ENCODE data around the gene ZDHHC11B.
A peak's percentile ranks its signal among the peaks of the same experiment; 100 is the strongest.
"Not testable (repeated sequence)": the region's sequence is repeated elsewhere in the genome, so short reads cannot be mapped to it uniquely, and the experiment has no call there.

Gene ZDHHC11B

GRCh38 chr5:763998-764781 lies 20.3 kb downstream of the ZDHHC11B start:
- peaks cover 3% of the 10 kb centered on the region for H3K27me3 Mint-ChIP-seq
- ATAC-seq (no peak), DNase-seq (peak in 1 of 2 donors; percentile 1)
- H3K4me1 Mint-ChIP-seq: peaks cover 3% of the 10 kb centered on the region
- no peaks in the 10 kb centered on the region for H3K9me3 Mint-ChIP-seq
- no peak overlapping the region for H3K4me3 Mint-ChIP-seq
- H3K27ac Mint-ChIP-seq: no peak overlapping the region

GRCh38 chr5:763397-763796 lies 21.1 kb downstream of the ZDHHC11B start:
- Mint-ChIP-seq H3K4me1 (peaks cover 11% of the 10 kb centered on the region), H3K27ac (no peak overlapping the region), H3K9me3 (no peaks in the 10 kb centered on the region), H3K27me3 (peaks cover 9% of the 10 kb centered on the region), H3K4me3 (no peak overlapping the region)
- ATAC-seq: no peak
- no peak for DNase-seq

GRCh38 chr5:762996-763395 lies 21.5 kb downstream of the ZDHHC11B start:
- not testable (repeated sequence) for DNase-seq, H3K4me3 Mint-ChIP-seq, H3K27ac Mint-ChIP-seq, ATAC-seq, H3K27me3 Mint-ChIP-seq, H3K9me3 Mint-ChIP-seq
- peaks cover 15% of the 10 kb centered on the region for H3K4me1 Mint-ChIP-seq

- no peaks in the 10 kb centered on the region for H3K9me3 Mint-ChIP-seq
- peaks cover 9% of the 10 kb centered on the region for H3K27me3 Mint-ChIP-seq
- H3K4me3 Mint-ChIP-seq: no peak overlapping the region
- no peak for ATAC-seq
- peaks cover 22% of the 10 kb centered on the region for H3K4me1 Mint-ChIP-seq
- H3K27ac Mint-ChIP-seq: no peak overlapping the region
- DNase-seq: no peak
These were observed 22.4 kb downstream of the ZDHHC11B start for GRCh38 chr5:761854-762710.

GRCh38 chr5:761059-761771 lies 23.3 kb downstream of the ZDHHC11B start:
- Mint-ChIP-seq H3K27me3 (peaks cover 9% of the 10 kb centered on the region), H3K4me1 (peaks cover 22% of the 10 kb centered on the region), H3K9me3 (no peaks in the 10 kb centered on the region), H3K27ac (peak overlapping the region in 1 of 2 donors; percentile 43), H3K4me3 (no peak overlapping the region)
- no peak for ATAC-seq
- peak in 1 of 2 donors; percentile 1 for DNase-seq

- Mint-ChIP-seq H3K27me3 (peaks cover 9% of the 10 kb centered on the region), H3K27ac (no peak overlapping the region), H3K4me1 (peaks cover 22% of the 10 kb centered on the region), H3K4me3 (no peak overlapping the region), H3K9me3 (no peaks in the 10 kb centered on the region)
- DNase-seq (peak in 1 of 2 donors; percentile 1), ATAC-seq (no peak)
These were observed 24.0 kb downstream of the ZDHHC11B start for GRCh38 chr5:760363-761058.

GRCh38 chr5:759781-760362 lies 24.7 kb downstream of the ZDHHC11B start:
- H3K4me3 Mint-ChIP-seq: no peak overlapping the region
- peaks cover 22% of the 10 kb centered on the region for H3K4me1 Mint-ChIP-seq
- H3K27ac Mint-ChIP-seq: no peak overlapping the region
- H3K9me3 Mint-ChIP-seq: no peaks in the 10 kb centered on the region
- ATAC-seq (no peak), DNase-seq (peak in 1 of 2 donors; percentile 1)
- peaks cover 9% of the 10 kb centered on the region for H3K27me3 Mint-ChIP-seq

- Mint-ChIP-seq H3K9me3 (peaks cover 3 to 4% of the 10 kb centered on the region in 2 donors), H3K4me3 (peak overlapping the region in 1 of 2 donors; percentile 37), H3K4me1 (peaks cover 27% of the 10 kb centered on the region), H3K27me3 (peaks cover 9% of the 10 kb centered on the region), H3K27ac (peak overlapping the region; percentile 12 to 13)
- peak in 1 of 2 donors; percentile 9 for DNase-seq
- ATAC-seq: no peak
These were observed 25.3 kb downstream of the ZDHHC11B start for GRCh38 chr5:759111-759751.

- Mint-ChIP-seq H3K4me3 (peak overlapping the region in 1 of 2 donors; percentile 37), H3K9me3 (peaks cover 4 to 8% of the 10 kb centered on the region in 2 donors), H3K4me1 (peaks cover 32% of the 10 kb centered on the region), H3K27me3 (peaks cover 9% of the 10 kb centered on the region), H3K27ac (peak overlapping the region in 1 of 2 donors; percentile 12)
- no peak for ATAC-seq
- no peak for DNase-seq
These were observed 25.9 kb downstream of the ZDHHC11B start for GRCh38 chr5:758698-759053.

GRCh38 chr5:757931-758697 lies 26.4 kb downstream of the ZDHHC11B start:
- H3K4me1 Mint-ChIP-seq: peaks cover 33% of the 10 kb centered on the region
- peaks cover 9% of the 10 kb centered on the region for H3K27me3 Mint-ChIP-seq
- peaks cover 4 to 8% of the 10 kb centered on the region in 2 donors for H3K9me3 Mint-ChIP-seq
- ATAC-seq (peak; percentile 35), DNase-seq (no peak)
- H3K4me3 Mint-ChIP-seq: no peak overlapping the region
- no peak overlapping the region for H3K27ac Mint-ChIP-seq

- ATAC-seq (no peak), DNase-seq (no peak)
- Mint-ChIP-seq H3K27ac (no peak overlapping the region), H3K4me3 (no peak overlapping the region), H3K9me3 (peaks cover 4 to 8% of the 10 kb centered on the region in 2 donors), H3K4me1 (peaks cover 33% of the 10 kb centered on the region), H3K27me3 (peaks cover 9% of the 10 kb centered on the region)
These were observed 27.1 kb downstream of the ZDHHC11B start for GRCh38 chr5:757346-757930.

GRCh38 chr5:756865-757345 lies 27.6 kb downstream of the ZDHHC11B start:
- H3K4me1 Mint-ChIP-seq: peaks cover 33% of the 10 kb centered on the region
- ATAC-seq: no peak
- H3K27me3 Mint-ChIP-seq: peaks cover 9% of the 10 kb centered on the region

GRCh38 chr5:756171-756570 lies 28.4 kb downstream of the ZDHHC11B start:
- H3K4me1 Mint-ChIP-seq: peaks cover 33% of the 10 kb centered on the region
- H3K27me3 Mint-ChIP-seq: peaks cover 9% of the 10 kb centered on the region
- ATAC-seq (no peak), DNase-seq (no peak)
- H3K4me3 Mint-ChIP-seq: no peak overlapping the region
- H3K9me3 Mint-ChIP-seq: peaks cover 4 to 8% of the 10 kb centered on the region in 2 donors
- peak overlapping the region in 1 of 2 donors; percentile 80 for H3K27ac Mint-ChIP-seq

More at GRCh38 chr5:756865-757345, 27.6 kb downstream of the ZDHHC11B start:
- Mint-ChIP-seq H3K9me3 (peaks cover 4 to 8% of the 10 kb centered on the region in 2 donors), H3K4me3 (no peak overlapping the region), H3K27ac (no peak overlapping the region)
- DNase-seq: no peak
